CD14-positive monocyte (primary cell): ENCODE data around the gene CASTOR2. TPM values are rescaled to one million over a fixed set of nuclear protein-coding genes. Genes with fewer than 3 reads are reported as not detected.
"Not testable (repeated sequence)": the region's sequence is repeated elsewhere in the genome, so short reads cannot be mapped to it uniquely, and the experiment has no call there.

ENCODE experiments used
- DNase-seq, 3 donors: peaks; one replicate each; pipeline ENCODE4 v3.0.0-alpha.2; 2011 to 2022
- H2AFZ ChIP-seq: 2 replicates; pipeline ENCODE4 v1.6.0; 2012; ENCODE audit warnings: mild to moderate bottlenecking, low read depth, low read length, inconsistent platforms; ENCODE audit not compliant: insufficient read depth, poor library complexity, severe bottlenecking
- H3K27ac ChIP-seq, 2 donors: 1 replicate in 1 of 2; 2 replicates in 1 of 2; pipeline ENCODE4 v1.5.1; 2012 to 2013; ENCODE audit warnings: low read length in 2 of 2, control low read depth in 1 of 2, inconsistent platforms in 1 of 2, low read depth in 1 of 2, mild to moderate bottlenecking in 1 of 2
- H3K27me3 ChIP-seq, 2 donors: one replicate each; pipeline versions ENCODE4 v1.6.0 to v1.6.1; 2011 to 2013; ENCODE audit warnings: low read length in 2 of 2; ENCODE audit not compliant: control insufficient read depth in 2 of 2, insufficient read depth in 2 of 2
- H3K36me3 ChIP-seq, 2 donors: replicated peaks in 1 of 2; 1 replicate in 1 of 2; 2 replicates in 1 of 2; pipeline versions ENCODE4 v1.5.1 to v1.6.1; 2012 to 2013; ENCODE audit warnings: low read length in 2 of 2, control low read depth in 1 of 2, inconsistent platforms in 1 of 2, mild to moderate bottlenecking in 1 of 2; ENCODE audit not compliant: insufficient read depth in 2 of 2, control insufficient read depth in 1 of 2
- H3K4me1 ChIP-seq, 2 donors: 1 replicate in 1 of 2; 2 replicates in 1 of 2; pipeline versions ENCODE4 v1.5.1 to v1.6.1; 2012 to 2013; ENCODE audit warnings: low read length in 2 of 2, control low read depth in 1 of 2, inconsistent platforms in 1 of 2, mild to moderate bottlenecking in 1 of 2, moderate library complexity in 1 of 2; ENCODE audit not compliant: insufficient read depth in 2 of 2, control insufficient read depth in 1 of 2
- H3K4me2 ChIP-seq: replicated peaks from 2 replicates; pipeline ENCODE3; 2012; ENCODE audit warnings: low read length, moderate library complexity, mild to moderate bottlenecking; ENCODE audit not compliant: poor library complexity, severe bottlenecking; ENCODE audit errors: extremely low read depth
- H3K4me3 ChIP-seq, 3 experiments: fragments of 200-600 bp in 1 of 3; sonication (generic) in 1 of 3; replicated peaks in 1 of 3; 1 replicate in 2 of 3; 2 replicates in 1 of 3; pipeline ENCODE4 v1.5.1; 2011 to 2013; ENCODE audit warnings: low read length in 3 of 3, mild to moderate bottlenecking in 3 of 3, control low read depth in 2 of 3, low read depth in 2 of 3, inconsistent platforms in 1 of 3, moderate library complexity in 1 of 3
- H3K79me2 ChIP-seq: 2 replicates; pipeline ENCODE4 v1.6.0; 2012; ENCODE audit warnings: mild to moderate bottlenecking, control low read depth, inconsistent platforms, low read length, moderate library complexity; ENCODE audit not compliant: insufficient read depth
- H3K9ac ChIP-seq: 2 replicates; pipeline ENCODE4 v1.6.0; 2017; ENCODE audit warnings: low read length, mild to moderate bottlenecking; ENCODE audit not compliant: insufficient read depth, poor library complexity, severe bottlenecking
- H3K9me3 ChIP-seq, 2 donors: replicated peaks in 1 of 2; 1 replicate in 1 of 2; 2 replicates in 1 of 2; pipeline versions ENCODE4 v1.5.1 to v1.6.1; 2012 to 2013; ENCODE audit warnings: low read length in 2 of 2, control low read depth in 1 of 2; ENCODE audit not compliant: control insufficient read depth in 1 of 2, insufficient read depth in 1 of 2
- H4K20me1 ChIP-seq: 2 replicates; pipeline ENCODE4 v1.6.0; 2012; ENCODE audit warnings: mild to moderate bottlenecking, low read length, control low read depth, moderate library complexity; ENCODE audit not compliant: insufficient read depth
- H3K27ac Mint-ChIP-seq, 7 donors: one replicate each; pipeline ENCODE4 v1.8.0; 2020; ENCODE audit warnings: mild to moderate bottlenecking in 7 of 7, mixed read lengths in 7 of 7, moderate library complexity in 6 of 7, inconsistent platforms in 2 of 7
- H3K27me3 Mint-ChIP-seq, 3 donors: one replicate each; pipeline ENCODE4 v1.8.0; 2021 to 2022; ENCODE audit warnings: low read depth in 3 of 3, mild to moderate bottlenecking in 3 of 3, mixed read lengths in 3 of 3, moderate library complexity in 3 of 3, inconsistent platforms in 1 of 3
- H3K36me3 Mint-ChIP-seq, 2 donors: one replicate each; pipeline ENCODE4 v1.8.0; 2020; ENCODE audit warnings: mixed read lengths in 2 of 2, inconsistent platforms in 1 of 2, mild to moderate bottlenecking in 1 of 2
- H3K4me1 Mint-ChIP-seq: one replicate; pipeline ENCODE4 v1.8.0; 2020; ENCODE audit warnings: mild to moderate bottlenecking, mixed read lengths
- H3K4me3 Mint-ChIP-seq, 2 donors: one replicate each; pipeline ENCODE4 v1.8.0; 2020; ENCODE audit warnings: mild to moderate bottlenecking in 2 of 2, mixed read lengths in 2 of 2, moderate library complexity in 1 of 2
- H3K9me3 Mint-ChIP-seq, 7 donors: one replicate each; pipeline ENCODE4 v1.8.0; 2020 to 2022; ENCODE audit warnings: mixed read lengths in 7 of 7, mild to moderate bottlenecking in 6 of 7, moderate library complexity in 6 of 7, inconsistent platforms in 2 of 7
- WGBS: methylation state at CpG from one replicate; pipeline ENCODE4 v1.1.5; 2013; ENCODE audit warnings: missing lambda C conversion rate; ENCODE audit not compliant: insufficient coverage; 5-methylcytosine and 5-hydroxymethylcytosine counted together
- intact Hi-C, 2 donors: fragments of 100-400 bp; cut with micrococcal nuclease; formaldehyde crosslinking; loops; one replicate each; pipeline versions ENCODE4 v1.15.0 to v1.15.1; 2023
- polyA plus RNA-seq, 3 donors: library from polyadenylated mRNA; depleted of rRNA in 1 of 3; unstranded in 2 of 3; stranded (reverse) in 1 of 3; fragments of 300-500 nt in 2 of 3; fragments of >200 nt in 1 of 3; fragmentation: Illumina TruSeq in 2 of 3; gene quantifications; 1 replicate in 2 of 3; 2 replicates in 1 of 3; pipeline ENCODE4 v1.2.3, GENCODE V29; 2012 to 2021

Gene CASTOR2
- polyA plus RNA-seq, 3 donors, result 0.29 to 2.4 (median 0.79) TPM

- H2AFZ ChIP-seq, H3K4me1 Mint-ChIP-seq, H3K27me3 ChIP-seq, H3K9me3 Mint-ChIP-seq, H4K20me1 ChIP-seq, H3K9me3 ChIP-seq, H3K4me3 Mint-ChIP-seq, H3K27ac ChIP-seq, H3K79me2 ChIP-seq, H3K27me3 Mint-ChIP-seq, H3K4me2 ChIP-seq, H3K4me1 ChIP-seq, H3K9ac ChIP-seq, H3K36me3 ChIP-seq, DNase-seq, intact Hi-C loops, H3K4me3 ChIP-seq, H3K27ac Mint-ChIP-seq, H3K36me3 Mint-ChIP-seq: not testable (repeated sequence)
- WGBS, result no CpG with 5 or more reads among the region's 3 CpGs
Measured at GRCh38 chr7:74947741-74948140, 16.8 kb upstream of the CASTOR2 start.

GRCh38 chr7:74953774-74954173 is 10.7 kb upstream of the CASTOR2 start:
- H3K36me3 Mint-ChIP-seq, intact Hi-C loops, H3K27me3 Mint-ChIP-seq: not testable (repeated sequence)

DNA sequence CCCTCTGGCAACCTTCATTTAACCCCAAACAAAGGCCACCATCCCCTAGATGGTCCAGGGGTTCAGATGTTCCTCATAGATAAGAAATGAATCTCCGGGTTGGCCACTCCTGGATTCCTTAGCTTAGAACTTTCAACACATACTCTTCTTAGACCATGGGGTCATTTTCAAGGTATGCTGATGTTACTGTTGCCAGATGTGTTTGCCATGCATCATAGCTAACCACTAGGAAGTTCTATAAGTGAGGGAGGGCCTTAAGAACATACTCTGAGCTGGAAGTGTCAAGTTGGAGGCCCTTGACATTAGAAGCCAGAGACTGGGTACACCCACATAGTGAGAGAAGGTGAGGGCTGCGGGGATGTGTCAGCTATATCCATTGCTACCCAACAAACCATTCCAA is 6.2 kb upstream of the CASTOR2 start:
- intact Hi-C loops, result not testable (repeated sequence)

More at GRCh38 chr7:74953774-74954173, 10.7 kb upstream of the CASTOR2 start:
- not testable (repeated sequence) for H4K20me1 ChIP-seq, H3K27ac Mint-ChIP-seq, H3K36me3 ChIP-seq, DNase-seq, H3K9me3 ChIP-seq, H3K4me1 ChIP-seq, H3K4me3 ChIP-seq, H3K4me2 ChIP-seq, H3K79me2 ChIP-seq, H3K9me3 Mint-ChIP-seq, H3K4me1 Mint-ChIP-seq, H3K4me3 Mint-ChIP-seq, H3K27me3 ChIP-seq, H3K27ac ChIP-seq, H2AFZ ChIP-seq, H3K9ac ChIP-seq
- no CpG with 5 or more reads among the region's 8 CpGs for WGBS

DNA sequence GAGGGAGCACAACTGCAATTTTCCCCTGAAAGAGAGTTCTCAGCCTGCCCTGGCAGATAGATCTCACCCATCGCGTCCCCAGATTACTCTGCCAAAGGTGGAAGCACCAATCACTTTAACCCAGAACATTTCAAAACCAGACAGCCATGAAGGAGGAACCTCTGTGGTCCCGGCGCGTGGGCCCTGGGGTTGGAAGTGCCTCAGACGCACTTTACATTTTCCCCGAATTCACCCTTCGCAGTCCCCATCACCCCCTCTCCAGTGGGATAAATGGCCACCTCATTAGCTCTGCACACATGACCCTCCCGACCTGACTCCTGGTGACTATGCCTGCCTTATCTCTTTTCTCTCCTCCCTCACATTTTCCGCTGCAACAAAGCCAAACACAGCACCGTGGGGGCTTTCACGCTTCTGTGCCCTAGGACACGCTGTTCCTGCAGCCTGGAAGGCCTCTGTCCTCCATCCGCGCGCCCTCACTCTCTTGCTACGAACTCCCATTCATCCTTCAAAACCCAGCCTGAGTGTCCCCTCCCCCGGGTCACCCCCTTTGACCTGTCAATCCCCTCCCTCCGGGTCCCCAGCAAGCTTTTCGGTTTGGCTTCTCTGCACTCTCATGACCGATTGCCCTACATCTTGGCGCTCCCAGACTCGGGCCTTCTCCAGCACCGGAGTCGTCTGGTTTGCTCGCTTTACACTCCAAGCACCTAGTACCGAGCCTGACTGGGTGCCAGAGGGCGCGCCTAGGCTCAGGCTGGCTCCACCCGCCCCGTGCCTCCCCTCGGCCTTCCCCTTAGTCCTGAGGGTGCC is 598 bp upstream of the CASTOR2 start:
- not testable (repeated sequence) for H3K27ac Mint-ChIP-seq

More for the DNA sequence above, 6.2 kb upstream of the CASTOR2 start:
- H3K27me3 ChIP-seq, H3K36me3 ChIP-seq, DNase-seq, H3K79me2 ChIP-seq, H3K4me2 ChIP-seq, H3K9me3 ChIP-seq, H3K36me3 Mint-ChIP-seq, H3K4me1 ChIP-seq, H4K20me1 ChIP-seq, H3K4me3 Mint-ChIP-seq, H3K9ac ChIP-seq, H3K27ac ChIP-seq, H3K27me3 Mint-ChIP-seq, H2AFZ ChIP-seq, H3K4me1 Mint-ChIP-seq, H3K9me3 Mint-ChIP-seq, H3K4me3 ChIP-seq, H3K27ac Mint-ChIP-seq: not testable (repeated sequence)
- WGBS, result no CpG with 5 or more reads among the region's 2 CpGs

More for the DNA sequence above, 598 bp upstream of the CASTOR2 start:
- H3K4me3 Mint-ChIP-seq, result peak overlapping the region; percentile 59 to 60
- H3K36me3 ChIP-seq, H3K9ac ChIP-seq, H3K27ac ChIP-seq, H2AFZ ChIP-seq, intact Hi-C loops, H3K4me1 ChIP-seq, H3K79me2 ChIP-seq, DNase-seq, H3K36me3 Mint-ChIP-seq, H3K9me3 Mint-ChIP-seq, H3K4me1 Mint-ChIP-seq, H4K20me1 ChIP-seq, H3K9me3 ChIP-seq, H3K27me3 Mint-ChIP-seq, H3K27me3 ChIP-seq: not testable (repeated sequence)
- H3K4me3 ChIP-seq, result peak overlapping the region in 2 of 3 experiments; percentile 31 to 44
- 40% methylated on average over 1 of the region's 32 CpGs for WGBS
- H3K4me2 ChIP-seq, result peak overlapping the region; percentile 46
